Lower leg skin (tissue), 4 donors: ENCODE results near the gene INKA2. TPM values are rescaled to one million over a fixed set of nuclear protein-coding genes. Genes with fewer than 3 reads are reported as not detected.

Source experiments
- DNase-seq, 2 donors: peaks; one replicate each; pipeline ENCODE4 v3.0.0-alpha.2; 2019; ENCODE audit warnings: low spot score in 2 of 2
- H3K4me3 ChIP-seq: fragments of 200-600 bp; sonication (generic); 2 replicates; pipeline ENCODE4 v1.5.1; 2017; ENCODE audit warnings: mild to moderate bottlenecking, low read depth; ENCODE audit not compliant: poor library complexity, severe bottlenecking
- POLR2A ChIP-seq, 2 donors: fragments of 450-650 bp; IDR thresholded peaks; one replicate each; pipeline ENCODE4 v1.6.1; 2016 to 2017; ENCODE audit warnings: antibody characterized with exemption in 2 of 2, mild to moderate bottlenecking in 1 of 2, moderate library complexity in 1 of 2
- WGBS, 2 donors: methylation state at CpG; one replicate each; pipeline ENCODE4 v1.1.5; 2018; 5-methylcytosine and 5-hydroxymethylcytosine counted together
- intact Hi-C: fragments of 100-400 bp; cut with DNase I; formaldehyde crosslinking; loops from one replicate; pipeline ENCODE4 v1.15.0; 2023; ENCODE audit warnings: low total_unique reads
- total RNA-seq, 4 donors: library from RNA; depleted of rRNA; stranded (reverse); fragments of >200 nt; gene quantifications; one replicate each; pipeline ENCODE4 v1.1.0, GENCODE V29; 2016
- TF ChIP-seq, protein P1 (sequence below), 3 donors: fragments of 450-650 bp; IDR thresholded peaks; one replicate each; pipeline ENCODE4 v1.5.1; 2016; ENCODE audit warnings: antibody characterized with exemption in 3 of 3, mild to moderate bottlenecking in 3 of 3, moderate library complexity in 2 of 3

INKA2 gene
- total RNA-seq, 4 donors from 2014 or later: 2.5 to 8.7 (median 4.8) TPM

GRCh38 chr1:111717450-111717849 lies 21.7 kb downstream of the INKA2 start:
- DNase-seq: no peak
- WGBS, 2 donors: 92 to 96% methylated on average over 2 of the region's 2 CpGs
- intact Hi-C loops: loop anchor here (10.0 kb wide), 1 partner anchor 47 kb away; no protein-coding TSS in a partner anchor
- no peak for TF ChIP-seq POLR2A (IDR thresholded peaks at IDR 0.05)
- TF ChIP-seq, protein P1, sequence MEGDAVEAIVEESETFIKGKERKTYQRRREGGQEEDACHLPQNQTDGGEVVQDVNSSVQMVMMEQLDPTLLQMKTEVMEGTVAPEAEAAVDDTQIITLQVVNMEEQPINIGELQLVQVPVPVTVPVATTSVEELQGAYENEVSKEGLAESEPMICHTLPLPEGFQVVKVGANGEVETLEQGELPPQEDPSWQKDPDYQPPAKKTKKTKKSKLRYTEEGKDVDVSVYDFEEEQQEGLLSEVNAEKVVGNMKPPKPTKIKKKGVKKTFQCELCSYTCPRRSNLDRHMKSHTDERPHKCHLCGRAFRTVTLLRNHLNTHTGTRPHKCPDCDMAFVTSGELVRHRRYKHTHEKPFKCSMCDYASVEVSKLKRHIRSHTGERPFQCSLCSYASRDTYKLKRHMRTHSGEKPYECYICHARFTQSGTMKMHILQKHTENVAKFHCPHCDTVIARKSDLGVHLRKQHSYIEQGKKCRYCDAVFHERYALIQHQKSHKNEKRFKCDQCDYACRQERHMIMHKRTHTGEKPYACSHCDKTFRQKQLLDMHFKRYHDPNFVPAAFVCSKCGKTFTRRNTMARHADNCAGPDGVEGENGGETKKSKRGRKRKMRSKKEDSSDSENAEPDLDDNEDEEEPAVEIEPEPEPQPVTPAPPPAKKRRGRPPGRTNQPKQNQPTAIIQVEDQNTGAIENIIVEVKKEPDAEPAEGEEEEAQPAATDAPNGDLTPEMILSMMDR (IDR thresholded peaks at IDR 0.05): no peak
- no peak overlapping the region for H3K4me3 ChIP-seq

GRCh38 chr1:111716333-111716732 lies 22.9 kb downstream of the INKA2 start:
- no peak for TF ChIP-seq POLR2A (IDR thresholded peaks at IDR 0.05)
- TF ChIP-seq, protein P1 (IDR thresholded peaks at IDR 0.05): no peak
- intact Hi-C loops: loop anchor here (10.0 kb wide), 1 partner anchor 48 kb away; no protein-coding TSS in a partner anchor
- no peak overlapping the region for H3K4me3 ChIP-seq
- WGBS, 2 donors: 68 to 69% methylated on average over 3 of the region's 3 CpGs
- no peak for DNase-seq

DNA sequence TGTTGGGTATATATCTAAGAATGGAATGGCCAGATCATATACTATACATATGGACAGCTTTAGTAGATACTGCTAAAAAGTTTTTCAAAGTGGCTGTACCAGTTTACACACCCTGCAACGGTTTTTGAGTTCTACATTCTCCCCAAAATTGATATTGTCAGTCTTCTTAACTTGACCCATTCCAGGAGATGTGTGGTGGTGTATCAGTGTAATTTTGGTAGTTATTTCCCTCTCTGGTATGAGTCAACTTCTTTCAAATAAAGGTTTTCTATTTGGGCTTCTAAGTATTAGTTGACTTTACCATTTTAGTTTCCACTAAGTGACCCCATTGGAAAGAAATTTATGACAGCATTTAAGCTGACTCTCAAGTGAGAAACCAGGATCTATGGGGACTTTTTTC lies 29.2 kb downstream of the INKA2 start:
- TF ChIP-seq POLR2A (IDR thresholded peaks at IDR 0.05): no peak
- TF ChIP-seq, protein P1 (IDR thresholded peaks at IDR 0.05): no peak
- intact Hi-C loops: loop anchor here (10.0 kb wide), 1 partner anchor 55 kb away; no protein-coding TSS in a partner anchor
- no peak for DNase-seq
- no peak overlapping the region for H3K4me3 ChIP-seq
- 52 to 78% methylated on average over 1 of the region's 1 CpG for WGBS, 2 donors

- 78 to 81% methylated on average over 9 of the region's 9 CpGs for WGBS, 2 donors
- intact Hi-C loops: no loop called here
- no peak overlapping the region for H3K4me3 ChIP-seq
- DNase-seq: no peak
- no peak for TF ChIP-seq POLR2A (IDR thresholded peaks at IDR 0.05)
- TF ChIP-seq, protein P1 (IDR thresholded peaks at IDR 0.05): no peak
Observed at GRCh38 chr1:111707906-111708305, 31.3 kb downstream of the INKA2 start.

GRCh38 chr1:111706921-111707320 lies 32.3 kb downstream of the INKA2 start:
- no peak for TF ChIP-seq POLR2A (IDR thresholded peaks at IDR 0.05)
- TF ChIP-seq, protein P1 (IDR thresholded peaks at IDR 0.05): no peak
- H3K4me3 ChIP-seq: no peak overlapping the region
- no peak for DNase-seq
- WGBS, 2 donors: 81 to 85% methylated on average over 2 of the region's 2 CpGs
- intact Hi-C loops: no loop called here

GRCh38 chr1:111705841-111706240 lies 33.4 kb downstream of the INKA2 start:
- WGBS, 2 donors: 87 to 92% methylated on average over 3 of the region's 3 CpGs
- no peak overlapping the region for H3K4me3 ChIP-seq
- DNase-seq: no peak
- no peak for TF ChIP-seq POLR2A (IDR thresholded peaks at IDR 0.05)
- TF ChIP-seq, protein P1 (IDR thresholded peaks at IDR 0.05): no peak
- intact Hi-C loops: no loop called here
